Stimulated activated CD4-positive, alpha-beta T cell treated with anti-CD3 and anti-CD28 coated beads, Interleukin-4, amount 100 ng/mL, for 4 hours (primary cell): Measurements from ENCODE around the gene RAP1GDS1.
A peak's percentile ranks its signal among the peaks of the same experiment; 100 is the strongest.
"Not testable (repeated sequence)": the region's sequence is repeated elsewhere in the genome, so short reads cannot be mapped to it uniquely, and the experiment has no call there.

Experiments used
- DNase-seq, 2 experiments: peaks; one replicate each; pipeline ENCODE4 v3.0.0-alpha.2; 2020

Gene RAP1GDS1

GRCh38 chr4:98260579-98261404, at the start of gene RAP1GDS1:
Gene RAP1GDS1, plus strand, starts transcription at chr4:98261384. Its CDS starts 182 bp downstream, at chr4:98261566.
- peak; percentile 92 to 94 for DNase-seq

- DNase-seq = no peak
Observed at GRCh38 chr4:98222306-98222705, 38.9 kb upstream of the RAP1GDS1 start.

- DNase-seq = no peak
Observed at GRCh38 chr4:98226396-98226795, 34.8 kb upstream of the RAP1GDS1 start.

- no peak for DNase-seq
Observed at GRCh38 chr4:98230961-98231360, 30.2 kb upstream of the RAP1GDS1 start.

- no peak for DNase-seq
Observed at GRCh38 chr4:98232202-98232601, 29.0 kb upstream of the RAP1GDS1 start.

- DNase-seq = no peak
Observed at GRCh38 chr4:98237204-98237603, 24.0 kb upstream of the RAP1GDS1 start.

GRCh38 chr4:98242063-98242462, 19.1 kb upstream of the RAP1GDS1 start:
- DNase-seq = no peak

- no peak for DNase-seq
Observed at GRCh38 chr4:98242538-98242937, 18.6 kb upstream of the RAP1GDS1 start.

GRCh38 chr4:98245226-98245625, 16.0 kb upstream of the RAP1GDS1 start:
- no peak for DNase-seq

GRCh38 chr4:98248934-98249333, 12.2 kb upstream of the RAP1GDS1 start:
- no peak for DNase-seq

- no peak for DNase-seq
Observed at GRCh38 chr4:98249831-98250230, 11.4 kb upstream of the RAP1GDS1 start.

- DNase-seq = no peak
Observed at GRCh38 chr4:98253499-98253898, 7.7 kb upstream of the RAP1GDS1 start.

GRCh38 chr4:98260047-98260578, 1.1 kb upstream of the RAP1GDS1 start:
- no peak for DNase-seq

GRCh38 chr4:98261405-98262291, 464 bp downstream of the RAP1GDS1 start:
- DNase-seq = peak in 1 of 2 experiments; percentile 19

GRCh38 chr4:98262431-98262830, 1.2 kb downstream of the RAP1GDS1 start:
- no peak for DNase-seq

GRCh38 chr4:98267498-98267897, 6.3 kb downstream of the RAP1GDS1 start:
- no peak for DNase-seq

- DNase-seq = no peak
Observed at GRCh38 chr4:98275145-98275544, 14.0 kb downstream of the RAP1GDS1 start.

- no peak for DNase-seq
Observed at GRCh38 chr4:98283219-98284189, 22.3 kb downstream of the RAP1GDS1 start.

- peak in 1 of 2 experiments; percentile 1 for DNase-seq
Observed at GRCh38 chr4:98284640-98285046, 23.5 kb downstream of the RAP1GDS1 start.

GRCh38 chr4:98285676-98286075, 24.5 kb downstream of the RAP1GDS1 start:
- no peak for DNase-seq

- DNase-seq = no peak
Observed at GRCh38 chr4:98287328-98287727, 26.1 kb downstream of the RAP1GDS1 start.

- not testable (repeated sequence) for DNase-seq
Observed at GRCh38 chr4:98288671-98289070, 27.5 kb downstream of the RAP1GDS1 start.
